HepG2 (cell line): ENCODE data around the gene ERCC2. TPM values are rescaled to one million over a fixed set of nuclear protein-coding genes. Genes with fewer than 3 reads are reported as not detected.
A peak's percentile ranks its signal among the peaks of the same experiment; 100 is the strongest.

ENCODE experiments used
- ATAC-seq: fragments of 200-7000 bp; cut with Tn5 transposase; 3 replicates; pipeline ENCODE4 v1.9.1; 2020; ENCODE audit warnings: mild to moderate bottlenecking, moderate library complexity
- Bru-seq: library from RNA; stranded (reverse); fragments of 400-500 nt; gene quantifications from one replicate; lab custom pipeline; 2021; lab: Mats Ljungman, UMichigan
- BruChase-seq, 2 experiments: library from RNA; stranded (reverse); fragments of 400-500 nt; gene quantifications; one replicate each; lab custom pipeline; 2021; lab: Mats Ljungman, UMichigan
- BruUV-seq: library from RNA; stranded (reverse); fragments of 400-500 nt; replicated peaks from 2 replicates; lab custom pipeline; 2021; lab: Mats Ljungman, UMichigan
- CTCF ChIA-PET: fragments of 300-600 bp; formaldehyde crosslinking; extraction: SDS; loops from one replicate; lab custom pipeline; 2021; ENCODE audit warnings: low total read pairs, inconsistent platforms, low intra/inter-chr PET ratio; lab: Yijun Ruan, JAX
- POLR2A ChIA-PET: fragments of 350-600 bp; sonication (Branson Sonifier 250); formaldehyde crosslinking; loops from one replicate; lab custom pipeline; 2020; ENCODE audit warnings: antibody characterized with exemption, inconsistent platforms; lab: Yijun Ruan, JAX
- DNase-seq: peaks from one replicate; pipeline ENCODE4 v3.0.0-alpha.2; 2015; ENCODE audit warnings: low spot score
- FAIRE-seq: peaks from 3 replicates; lab custom pipeline; 2011; peaks lifted over from hg19 to GRCh38; lab: Jason Lieb, UNC
- H2AFZ ChIP-seq: one replicate; pipeline ENCODE4 v1.6.1; 2011; ENCODE audit warnings: low read length, inconsistent platforms
- H3K27ac ChIP-seq: fragments of 300-600 bp; 3 replicates; pipeline ENCODE4 v1.8.0; 2011; ENCODE audit warnings: mixed run types, mild to moderate bottlenecking, mixed read lengths, low read length, inconsistent platforms; ENCODE audit not compliant: insufficient read depth; ENCODE audit errors: extremely low read length
- H3K27me3 ChIP-seq, 2 experiments: fragments of 200-600 bp in 1 of 2; 2 replicates in 1 of 2; 3 replicates in 1 of 2; pipeline versions ENCODE4 v1.6.0 to v1.8.0; 2011; ENCODE audit warnings: low read length in 2 of 2, mild to moderate bottlenecking in 2 of 2, moderate library complexity in 2 of 2, inconsistent platforms in 1 of 2; ENCODE audit not compliant: insufficient read depth in 2 of 2, control insufficient read depth in 1 of 2
- H3K36me3 ChIP-seq, 2 experiments: fragments of 200-600 bp in 1 of 2; replicated peaks in 1 of 2; 2 replicates in 1 of 2; 3 replicates in 1 of 2; pipeline versions ENCODE4 v1.5.1 to v1.8.0; 2011; ENCODE audit warnings: low read length in 2 of 2, inconsistent platforms in 1 of 2; ENCODE audit not compliant: insufficient read depth in 2 of 2, control insufficient read depth in 1 of 2
- H3K4me1 ChIP-seq: 2 replicates; pipeline ENCODE4 v1.5.1; 2012; ENCODE audit warnings: low read length, inconsistent platforms; ENCODE audit not compliant: insufficient read depth
- H3K4me2 ChIP-seq: 2 replicates; pipeline ENCODE4 v1.6.0; 2011; ENCODE audit warnings: low read depth, low read length, inconsistent platforms
- H3K4me3 ChIP-seq, 3 experiments: fragments of 200-600 bp in 1 of 3; sonication (generic), shearing (Covaris generic) in 1 of 3; replicated peaks in 1 of 3; 2 replicates each; pipeline ENCODE4 v1.5.1; 2011 to 2016; ENCODE audit warnings: low read length in 3 of 3, inconsistent platforms in 2 of 3, low read depth in 2 of 3, mild to moderate bottlenecking in 2 of 3, control low read depth in 1 of 3, mixed read lengths in 1 of 3; ENCODE audit not compliant: insufficient read depth in 1 of 3
- H3K79me2 ChIP-seq: one replicate; pipeline ENCODE4 v1.6.1; 2011; ENCODE audit warnings: low read length, inconsistent platforms; ENCODE audit not compliant: insufficient read depth
- H3K9ac ChIP-seq: 2 replicates; pipeline ENCODE4 v1.6.0; 2011; ENCODE audit warnings: mild to moderate bottlenecking, low read depth, low read length, inconsistent platforms; ENCODE audit not compliant: insufficient read depth
- H3K9me3 ChIP-seq: 2 replicates; pipeline ENCODE4 v1.5.1; 2012; ENCODE audit warnings: mild to moderate bottlenecking, low read length
- H4K20me1 ChIP-seq: 2 replicates; pipeline ENCODE4 v1.6.0; 2011; ENCODE audit warnings: inconsistent platforms, mild to moderate bottlenecking, low read length, moderate library complexity; ENCODE audit not compliant: insufficient read depth
- ATF1 ChIP-seq: IDR thresholded peaks from 2 replicates; pipeline ENCODE4 v1.6.1; 2016; ENCODE audit warnings: mild to moderate bottlenecking, control low read depth
- CREB1 ChIP-seq, 2 experiments: fragments of 450-650 bp in 1 of 2; IDR thresholded peaks; 2 replicates each; pipeline ENCODE4 v1.6.1; 2016 to 2017; ENCODE audit warnings: control low read depth in 1 of 2, mild to moderate bottlenecking in 1 of 2, missing compliant biosample characterization in 1 of 2, missing genetic modification characterization in 1 of 2
- ELF4 ChIP-seq: sonication (generic); formaldehyde crosslinking; IDR thresholded peaks from 2 replicates; pipeline ENCODE4 v1.5.0; 2020; ENCODE audit warnings: missing genetic modification reagents, mild to moderate bottlenecking, moderate library complexity, borderline replicate concordance
- FOSL1 ChIP-seq: sonication (generic); formaldehyde crosslinking; IDR thresholded peaks from 2 replicates; pipeline ENCODE4 v1.9.0; 2021; ENCODE audit warnings: missing genetic modification reagents, borderline replicate concordance
- HDAC2 ChIP-seq: sonication (generic); formaldehyde crosslinking; IDR thresholded peaks from 2 replicates; pipeline ENCODE4 v1.4.0; 2020; ENCODE audit warnings: missing genetic modification reagents
- HNF1B ChIP-seq: sonication (generic); formaldehyde crosslinking; IDR thresholded peaks from 2 replicates; pipeline ENCODE4 v1.5.1; 2020; ENCODE audit warnings: mild to moderate bottlenecking, moderate library complexity, missing genetic modification reagents
- MBD4 ChIP-seq: IDR thresholded peaks from 2 replicates; pipeline ENCODE4 v1.6.1; 2012; ENCODE audit warnings: low read length, inconsistent platforms, borderline replicate concordance
- NFYB ChIP-seq: sonication (generic); formaldehyde crosslinking; IDR thresholded peaks from 2 replicates; pipeline ENCODE4 v1.4.0; 2020; ENCODE audit warnings: missing genetic modification reagents
- NFYC ChIP-seq: IDR thresholded peaks from 2 replicates; pipeline ENCODE4 v1.6.1; 2016; ENCODE audit warnings: missing genetic modification reagents, missing compliant biosample characterization
- ONECUT2 ChIP-seq: sonication (generic); formaldehyde crosslinking; IDR thresholded peaks from 2 replicates; pipeline ENCODE4 v1.4.0; 2020; ENCODE audit warnings: missing genetic modification reagents
- PAWR ChIP-seq: sonication (generic); formaldehyde crosslinking; IDR thresholded peaks from 2 replicates; pipeline ENCODE4 v1.4.0; 2020; ENCODE audit warnings: missing genetic modification reagents, mild to moderate bottlenecking, borderline replicate concordance
- POLR2G ChIP-seq: fragments of 200-400 bp; formaldehyde crosslinking; IDR thresholded peaks from 2 replicates; pipeline ENCODE4 v1.6.1; 2018; ENCODE audit warnings: mild to moderate bottlenecking, low read depth, low read length, moderate library complexity
- TFDP1 ChIP-seq: IDR thresholded peaks from 2 replicates; pipeline ENCODE4 v1.6.1; 2016; ENCODE audit warnings: missing compliant biosample characterization, missing genetic modification reagents, borderline replicate concordance
- ZNF451 ChIP-seq: sonication (generic); formaldehyde crosslinking; IDR thresholded peaks from 2 replicates; pipeline ENCODE4 v1.5.0; 2020; ENCODE audit warnings: mild to moderate bottlenecking, missing genetic modification reagents
- WGBS: methylation state at CpG from one replicate; pipeline ENCODE4 v1.1.6; 2017; ENCODE audit warnings: low lambda C conversion rate; 5-methylcytosine and 5-hydroxymethylcytosine counted together
- in situ Hi-C: cut with HindIII; loops from 2 replicates; pipeline ENCODE4 v1.10.0; 2017; ENCODE audit warnings: low pct_unique_long_range_greater_than_20kb; ENCODE audit not compliant: extremely low pct_ligation_motif_present
- intact Hi-C: fragments of 100-400 bp; cut with micrococcal nuclease; formaldehyde crosslinking; loops from one replicate; pipeline ENCODE4 v1.10.0; 2022; ENCODE audit not compliant: unreplicated experiment
- long read RNA-seq, 2 experiments: library from RNA in 1 of 2; library from polyadenylated mRNA in 1 of 2; stranded (forward) in 1 of 2; unstranded in 1 of 2; transcript quantifications; one replicate each; pipeline ENCODE4 v2.0.0, GENCODE V29; 2019 to 2022
- polyA minus RNA-seq, 3 experiments: library from RNA; depleted of rRNA, polyadenylated mRNA; stranded (reverse); fragments of >200 nt; gene quantifications; 2 replicates each; pipeline ENCODE4 v1.2.3, GENCODE V29; 2011; ENCODE audit warnings: low replicate concordance in 1 of 3
- polyA plus RNA-seq, 8 experiments: library from polyadenylated mRNA; depleted of rRNA in 3 of 8; stranded (reverse) in 7 of 8; unstranded in 1 of 8; fragments of >200 nt; fragmentation: Illumina TruSeq in 4 of 8; extraction: Trizol in 4 of 8; gene quantifications; 2 replicates each; pipeline versions ENCODE4 v1.2.1 to v1.2.3, GENCODE V29; 2011 to 2016; ENCODE audit warnings: low read depth in 4 of 8, missing spikeins in 1 of 8, mixed read lengths in 1 of 8; ENCODE audit not compliant: insufficient read depth in 1 of 8
- total RNA-seq, 5 experiments: library from RNA; depleted of rRNA; stranded (reverse); fragments of >200 nt; fragmentation: Illumina TruSeq; extraction: Trizol; gene quantifications; 2 replicates each; pipeline ENCODE4 v1.2.3, GENCODE V29; 2016; ENCODE audit warnings: low read depth in 1 of 5

Gene ERCC2
- 20.5 and 25.4 TPM in 2 replicates for total RNA-seq (2016; rRNA removed; fragmentation: Illumina TruSeq; extraction: Trizol)
- total RNA-seq (2016; cell fraction: cytosol; rRNA removed; fragmentation: Illumina TruSeq; extraction: Trizol; ENCODE audit: low read depth), result 4.8 and 6.0 TPM in 2 replicates
- 17.4 and 24.0 TPM in 2 replicates for total RNA-seq (2016; cell fraction: insoluble cytoplasmic fraction; rRNA removed; fragmentation: Illumina TruSeq; extraction: Trizol)
- 10.7 and 11.8 TPM in 2 replicates for total RNA-seq (2016; cell fraction: membrane; rRNA removed; fragmentation: Illumina TruSeq; extraction: Trizol)
- 18.4 and 26.1 TPM in 2 replicates for total RNA-seq (2016; cell fraction: nucleus; rRNA removed; fragmentation: Illumina TruSeq; extraction: Trizol)
- 49.2 and 63.4 TPM in 2 replicates for polyA plus RNA-seq (2011; rRNA removed)
- 18.2 and 21.9 TPM in 2 replicates for polyA plus RNA-seq (2011; cell fraction: cytosol; rRNA removed)
- 186 and 287 TPM in 2 replicates for polyA plus RNA-seq (2011; cell fraction: nucleus; rRNA removed)
- polyA plus RNA-seq (2012), result 34.7 and 38.8 TPM in 2 replicates
- 6.0 and 6.6 TPM in 2 replicates for polyA plus RNA-seq (2016; cell fraction: cytosol; fragmentation: Illumina TruSeq; extraction: Trizol; ENCODE audit: low read depth)
- polyA plus RNA-seq (2016; cell fraction: insoluble cytoplasmic fraction; fragmentation: Illumina TruSeq; extraction: Trizol; ENCODE audit: low read depth), result 21.0 and 26.5 TPM in 2 replicates
- 12.1 and 13.4 TPM in 2 replicates for polyA plus RNA-seq (2016; cell fraction: membrane; fragmentation: Illumina TruSeq; extraction: Trizol; ENCODE audit: low read depth)
- 89.8 and 93.0 TPM in 2 replicates for polyA plus RNA-seq (2016; cell fraction: nucleus; fragmentation: Illumina TruSeq; extraction: Trizol; ENCODE audit: insufficient read depth, low read depth)
- polyA minus RNA-seq (2011; rRNA and poly(A)+ RNA removed; ENCODE audit: low replicate concordance), result 22.0 and 75.7 TPM in 2 replicates
- 19.7 and 20.4 TPM in 2 replicates for polyA minus RNA-seq (2011; cell fraction: cytosol; rRNA and poly(A)+ RNA removed)
- 28.0 and 29.0 TPM in 2 replicates for polyA minus RNA-seq (2011; cell fraction: nucleus; rRNA and poly(A)+ RNA removed)
- percentile 59 among the genes with signal in this experiment for Bru-seq, nascent RNA
- percentile 72 among the genes with signal in this experiment for BruChase-seq, experiment 1, labeled RNA remaining after a 6-hour chase
- BruChase-seq, experiment 2, labeled RNA remaining after a 2-hour chase, result percentile 66 among the genes with signal in this experiment
- long read RNA-seq, experiment 1, full-length matches to known transcripts, result 4 of 23 reads
- long read RNA-seq, experiment 1, partial matches to known transcripts, result 9 of 23 reads
- long read RNA-seq, experiment 1, other reads (novel, unspliced or antisense), result 10 of 23 reads
- long read RNA-seq, experiment 2, full-length matches to known transcripts, result 5 of 72 reads
- long read RNA-seq, experiment 2, partial matches to known transcripts, result 42 of 72 reads
- long read RNA-seq, experiment 2, other reads (novel, unspliced or antisense), result 25 of 72 reads

- Histone ChIP-seq H3K4me2 (peak within 1 kb of the TSS; percentile 75), H3K4me3 (peak within 1 kb of the TSS; percentile 84 to 95 (median 86)), H2AFZ (no peak within 1 kb of the TSS), H3K9ac (peak within 1 kb of the TSS; percentile 88), H3K36me3 (peaks cover 4 to 11% of the 10 kb centered on the region in 2 experiments; a peak in 4 of 5 replicates), H3K9me3 (no peaks in the 10 kb centered on the region), H3K27me3 (no peaks in the 10 kb centered on the region), H3K79me2 (peaks cover 8% of the 10 kb centered on the region), H4K20me1 (peaks cover 4% of the 10 kb centered on the region; the same call in 1 of the 2 replicates), H3K27ac (peak within 1 kb of the TSS; percentile 94), H3K4me1 (peaks cover 32% of the 10 kb centered on the region)
- POLR2A ChIA-PET, result interaction anchor here (0.6 to 1.7 kb wide), 4 partner anchors 8 to 399 kb away, joined by 3 to 4 read pairs (median 4); partner anchors contain the start of genes BLOC1S3, PPP1R13L and TRAPPC6A
- FAIRE-seq (peak; percentile 87), DNase-seq (peak; percentile 96), ATAC-seq (peak; percentile 99)
- intact Hi-C loops (no loop called here), in situ Hi-C loops (no loop called here)
- CTCF ChIA-PET, result no interaction called here
- BruUV-seq, result TSS peak; percentile 99
- WGBS, result 5% methylated on average over 32 of the region's 55 CpGs
- TF ChIP-seq TFDP1 (CRISPR knock-in tag), result peak; percentile 30; the same call in 1 of the 2 replicates
- TF ChIP-seq NFYB (CRISPR knock-in tag), result peak; percentile 96
- TF ChIP-seq HDAC2, result peak; percentile 12; the same call in 1 of the 2 replicates
- peak; percentile 83 for TF ChIP-seq CREB1 (IDR thresholded peaks at IDR 0.05)
- TF ChIP-seq CREB1 (CRISPR knock-in tag; IDR thresholded peaks at IDR 0.05), result peak; percentile 81
- peak; percentile 64 for TF ChIP-seq ATF1 (CRISPR knock-in tag)
- 0 out of 2 replicates have a peak, but pooled peaks have one; percentile 18 for TF ChIP-seq HNF1B (CRISPR knock-in tag)
- TF ChIP-seq POLR2G, result peak; percentile 51; the same call in 1 of the 2 replicates
- no peak for TF ChIP-seq PAWR
- TF ChIP-seq MBD4, result no peak
- no peak for TF ChIP-seq FOSL1 (CRISPR knock-in tag)
- TF ChIP-seq NFYC (CRISPR knock-in tag), result peak; percentile 98
- no peak for TF ChIP-seq ELF4
- peak; percentile 76 for TF ChIP-seq ONECUT2 (CRISPR knock-in tag)
- TF ChIP-seq ZNF451, result no peak
These were observed at the start of gene ERCC2 for GRCh38 chr19:45370410-45371204. Gene ERCC2 (minus strand): TSS chr19:45370573. CDS start chr19:45370540, 33 bp downstream.
